Measurements from ENCODE around the gene ARCN1.
"Not testable (repeated sequence)": the region's sequence is repeated elsewhere in the genome, so short reads cannot be mapped to it uniquely, and the experiment has no call there.

ARCN1 gene

DNA sequence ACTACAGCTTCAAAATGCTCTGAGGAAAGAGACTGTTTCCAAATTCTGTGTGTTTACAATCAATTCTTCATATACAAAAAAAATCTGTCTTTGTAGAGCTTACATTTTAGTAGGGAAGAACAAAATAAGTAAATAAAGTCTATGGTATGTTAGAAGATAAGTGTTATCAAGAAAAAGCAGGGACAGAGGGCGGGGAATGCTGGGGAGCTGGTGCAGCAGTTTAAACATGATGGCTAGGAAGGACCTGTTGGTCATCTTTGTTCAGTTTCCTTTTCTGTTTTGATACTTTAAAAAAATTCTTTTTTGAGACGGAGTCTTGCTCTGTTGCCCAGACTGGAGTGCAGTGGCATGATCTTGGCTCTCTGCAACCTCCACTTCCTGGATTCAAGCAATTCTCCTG lies 25.1 kb upstream of the ARCN1 start:
- H3K27ac ChIP-seq = no peak overlapping the region
- H3K27me3 ChIP-seq = no peaks in the 10 kb centered on the region
- no peak overlapping the region for H3K4me3 ChIP-seq
- intact Hi-C loops (cut with DNase I; ENCODE audit: low total_unique reads) = no loop called here
- H3K36me3 ChIP-seq = peaks cover 23 to 86% (median 55%) of the 10 kb centered on the region in 3 donors
- DNase-seq = peak in 1 of 2 donors; percentile 15
- TF ChIP-seq CTCF (IDR thresholded peaks at IDR 0.05) = no peak
- H3K4me1 ChIP-seq = no peaks in the 10 kb centered on the region
- no peaks in the 10 kb centered on the region for H3K9me3 ChIP-seq

DNA sequence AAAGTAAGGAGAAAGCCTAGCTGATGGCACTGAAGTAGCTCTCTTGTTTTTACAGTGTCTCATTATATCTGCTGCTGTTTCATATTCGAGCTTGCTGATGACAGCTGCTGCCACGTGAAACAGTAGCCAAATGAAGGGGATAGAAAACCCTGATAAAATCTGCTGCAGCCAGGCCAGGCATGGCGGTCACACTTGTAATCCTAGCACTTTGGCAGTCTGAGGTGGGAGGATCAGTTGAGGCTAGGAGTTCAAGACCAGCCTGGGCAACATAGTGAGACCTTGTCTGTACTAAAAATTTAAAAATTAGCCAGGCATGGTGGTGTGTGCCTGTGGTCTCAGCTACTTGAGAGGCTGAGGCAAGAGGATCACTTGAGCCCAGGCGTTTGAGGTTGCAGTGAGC lies 19.9 kb upstream of the ARCN1 start:
- no peak overlapping the region for H3K27ac ChIP-seq
- intact Hi-C loops (cut with DNase I; ENCODE audit: low total_unique reads) = no loop called here
- DNase-seq = no peak
- no peak for TF ChIP-seq CTCF (IDR thresholded peaks at IDR 0.05)
- H3K36me3 ChIP-seq = peaks cover 58 to 86% (median 65%) of the 10 kb centered on the region in 3 donors
- H3K9me3 ChIP-seq = no peaks in the 10 kb centered on the region
- no peaks in the 10 kb centered on the region for H3K27me3 ChIP-seq
- H3K4me1 ChIP-seq = no peaks in the 10 kb centered on the region
- H3K4me3 ChIP-seq = no peak overlapping the region

GRCh38 chr11:118560806-118561205 lies 11.4 kb upstream of the ARCN1 start:
- H3K9me3 ChIP-seq = no peaks in the 10 kb centered on the region
- intact Hi-C loops (cut with DNase I; ENCODE audit: low total_unique reads) = no loop called here
- no peaks in the 10 kb centered on the region for H3K27me3 ChIP-seq
- no peak overlapping the region for H3K4me3 ChIP-seq
- H3K4me1 ChIP-seq = peaks cover 0 to 11% (median 6%) of the 10 kb centered on the region in 4 donors
- H3K27ac ChIP-seq = no peak overlapping the region
- peak in 1 of 2 donors; percentile 27 for DNase-seq
- TF ChIP-seq CTCF (IDR thresholded peaks at IDR 0.05) = no peak
- H3K36me3 ChIP-seq = peaks cover 20 to 38% (median 37%) of the 10 kb centered on the region in 3 donors

DNA sequence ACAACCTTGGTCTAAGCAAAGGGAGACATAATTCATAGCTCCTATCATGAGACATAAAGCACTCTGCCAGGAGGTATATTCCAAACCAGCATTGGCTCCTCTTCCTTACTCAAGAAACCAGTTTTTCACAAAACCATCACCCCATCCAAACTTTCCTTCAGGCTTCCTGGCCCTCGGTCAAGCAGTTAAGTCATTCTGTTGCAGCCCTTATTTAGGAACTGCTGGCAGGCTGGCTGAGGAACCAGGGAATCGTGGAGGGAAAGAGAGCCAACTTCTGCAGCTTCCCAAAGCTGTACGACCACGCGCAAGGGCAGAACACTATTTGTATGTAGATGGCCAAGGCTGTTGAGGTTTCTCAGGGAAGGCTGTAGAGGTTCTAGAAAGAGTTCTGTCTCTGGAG lies 7.2 kb upstream of the ARCN1 start:
- no peak for TF ChIP-seq CTCF (IDR thresholded peaks at IDR 0.05)
- Histone ChIP-seq H3K4me1 (peaks cover 0 to 11% (median 6%) of the 10 kb centered on the region in 4 donors), H3K36me3 (no peaks in the 10 kb centered on the region), H3K4me3 (peak overlapping the region; percentile 56 to 67), H3K27me3 (no peaks in the 10 kb centered on the region), H3K27ac (peak overlapping the region; percentile 87 to 89), H3K9me3 (no peaks in the 10 kb centered on the region)
- intact Hi-C loops (cut with DNase I; ENCODE audit: low total_unique reads) = no loop called here
- peak; percentile 66 to 78 for DNase-seq

GRCh38 chr11:118569670-118570069 lies 2.5 kb upstream of the ARCN1 start:
- Histone ChIP-seq H3K27ac (no peak overlapping the region), H3K4me3 (no peak overlapping the region), H3K36me3 (no peaks in the 10 kb centered on the region), H3K27me3 (no peaks in the 10 kb centered on the region), H3K4me1 (peaks cover 0 to 26% (median 16%) of the 10 kb centered on the region in 4 donors), H3K9me3 (no peaks in the 10 kb centered on the region)
- intact Hi-C loops (cut with DNase I; ENCODE audit: low total_unique reads) = loop anchor here (5.0 kb wide), 1 partner anchor 38 kb away; the partner anchor contains the start of gene PHLDB1
- no peak for TF ChIP-seq CTCF (IDR thresholded peaks at IDR 0.05)
- DNase-seq = no peak

GRCh38 chr11:118570787-118571186 lies 1.4 kb upstream of the ARCN1 start:
- no peak for TF ChIP-seq CTCF (IDR thresholded peaks at IDR 0.05)
- intact Hi-C loops (cut with DNase I; ENCODE audit: low total_unique reads) = loop anchor here (5.0 kb wide), 1 partner anchor 37 kb away; the partner anchor contains the start of gene PHLDB1
- no peak for DNase-seq
- Histone ChIP-seq H3K27me3 (no peaks in the 10 kb centered on the region), H3K4me1 (peaks cover 0 to 32% (median 15%) of the 10 kb centered on the region in 4 donors), H3K4me3 (no peak overlapping the region), H3K9me3 (no peaks in the 10 kb centered on the region), H3K27ac (peak overlapping the region; percentile 99), H3K36me3 (no peaks in the 10 kb centered on the region)

DNA sequence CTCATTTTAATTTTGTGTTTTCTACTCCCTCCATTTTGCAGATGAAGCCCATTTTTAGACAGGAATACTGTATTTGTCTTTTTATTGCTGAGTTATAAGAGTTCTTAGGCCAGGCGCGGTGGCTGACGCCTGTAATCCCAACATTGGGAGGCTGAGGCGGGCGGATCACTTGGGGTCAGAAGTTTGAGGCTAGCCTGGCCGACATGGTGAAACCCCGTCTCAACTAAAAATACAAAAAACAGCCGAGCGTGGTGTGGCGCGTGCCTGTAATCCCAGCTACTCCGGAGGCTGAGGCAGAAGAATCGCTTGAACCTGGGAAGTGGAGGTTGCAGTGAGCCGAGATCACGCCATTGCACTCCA lies 528 bp upstream of the ARCN1 start:
- Histone ChIP-seq H3K27ac (peak overlapping the region; percentile 99), H3K4me3 (peak overlapping the region; percentile 98), H3K4me1 (peaks cover 0 to 39% (median 16%) of the 10 kb centered on the region in 4 donors)
- not testable (repeated sequence) for H3K36me3 ChIP-seq, H3K27me3 ChIP-seq, H3K9me3 ChIP-seq
- DNase-seq = peak; percentile 35 to 71
- intact Hi-C loops (cut with DNase I; ENCODE audit: low total_unique reads) = loop anchor here (5.0 kb wide), 1 partner anchor 36 kb away; the partner anchor contains the start of gene PHLDB1
